Measurements from ENCODE around the gene PTMA. TPM values are rescaled to one million over a fixed set of nuclear protein-coding genes. Genes with fewer than 3 reads are reported as not detected.

Gene PTMA
- total RNA-seq, 1 experiment from 2014 or later, result 1,708 TPM

DNA sequence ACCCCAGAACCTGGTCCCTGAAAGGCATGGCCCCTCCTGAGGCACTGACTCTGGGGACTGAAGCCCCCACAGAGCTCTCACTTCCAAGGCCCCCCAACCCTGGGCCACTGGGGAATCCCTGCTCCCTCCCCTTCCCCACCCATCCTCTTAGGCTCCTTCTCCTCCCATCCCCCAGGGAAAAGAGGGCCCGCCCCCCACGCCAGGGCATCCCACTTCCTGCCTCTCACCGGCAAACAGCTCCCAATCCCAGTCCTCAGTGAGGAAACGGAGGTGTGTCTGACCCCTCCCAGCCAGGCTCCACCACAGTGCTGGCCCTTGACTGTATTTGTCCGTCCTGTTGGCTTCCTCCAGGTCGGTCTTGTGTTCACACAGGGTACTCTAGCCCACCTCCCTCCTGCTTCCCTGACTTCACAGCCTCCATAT is 35.0 kb upstream of the PTMA start:
- TF ChIP-seq EZH2 (IDR thresholded peaks at IDR 0.05; ENCODE audit: borderline replicate concordance, low read depth, low read length, poor library complexity, severe bottlenecking) (no peak), CTCF (conservative IDR thresholded peaks at IDR 0.05; ENCODE audit: low read depth, low read length) (no peak)
- Histone ChIP-seq H3K4me3 (ENCODE audit: low read depth, low read length, poor library complexity, severe bottlenecking) (no peak overlapping the region), H3K27me3 (replicated peaks; ENCODE audit: insufficient read depth, low read depth, low read length, poor library complexity) (no peaks in the 10 kb centered on the region), H3K4me1 (ENCODE audit: insufficient read depth, low read length, poor library complexity, severe bottlenecking) (peaks cover 14% of the 10 kb centered on the region), H3K27ac (ENCODE audit: low read depth, low read length, poor library complexity, severe bottlenecking) (no peak overlapping the region), H3K36me3 (ENCODE audit: insufficient read depth, low read length, poor library complexity, severe bottlenecking) (no peaks in the 10 kb centered on the region), H3K9me3 (ENCODE audit: low read depth, low read length, poor library complexity, severe bottlenecking) (no peaks in the 10 kb centered on the region)
- ChIA-PET CTCF (no interaction called here), POLR2A (ENCODE audit: low non-redundant PET) (interaction anchor here (0.6 kb wide), 1 partner anchor 41 kb away, joined by 9 read pairs; no protein-coding TSS in a partner anchor)
- no peak for DNase-seq (ENCODE audit: low spot score)
- intact Hi-C loops (cut with micrococcal nuclease; ENCODE audit: unreplicated experiment), result loop anchor here (10.0 kb wide), 1 partner anchor 111 kb away; the partner anchor contains the start of genes COPS7B and PDE6D
- BruUV-seq (replicated peaks), result no TSS peak

DNA sequence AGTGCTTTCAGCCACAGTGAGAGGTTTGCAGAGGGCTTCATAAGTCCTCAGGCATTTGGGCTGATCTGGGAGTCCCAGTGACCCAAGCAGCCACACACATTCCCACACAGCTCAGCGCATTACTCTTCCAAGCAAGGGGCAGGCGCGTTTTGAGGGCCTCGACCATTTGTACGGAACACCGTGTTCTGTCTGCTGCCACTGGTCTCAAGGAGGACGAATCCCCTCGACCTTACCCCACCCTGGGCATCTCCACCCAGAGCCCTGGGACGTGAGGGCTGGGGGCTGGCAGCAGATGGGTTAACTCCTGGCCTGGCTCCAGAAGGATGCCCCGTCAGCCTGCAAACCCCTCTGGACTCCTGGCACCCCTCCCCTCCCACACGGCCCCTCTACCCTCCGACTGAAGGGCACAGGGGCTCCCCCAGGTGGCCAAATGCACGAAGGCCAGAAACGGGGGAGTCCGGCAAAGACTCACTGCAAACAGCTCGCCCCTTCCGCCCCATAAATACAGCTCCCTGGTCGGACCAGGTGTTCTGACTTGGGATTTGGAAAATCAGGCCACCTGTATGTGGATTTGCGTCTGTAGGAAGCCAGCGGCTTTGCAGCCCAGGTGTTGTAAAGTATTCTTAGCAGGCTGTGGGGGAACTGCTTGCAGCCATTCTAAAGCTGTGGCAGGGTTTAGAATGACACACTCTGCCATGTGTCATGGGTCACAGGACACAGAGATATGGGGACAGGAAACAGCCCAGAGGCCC is 33.6 kb upstream of the PTMA start:
- peak; percentile 75 for DNase-seq (ENCODE audit: low spot score)
- Histone ChIP-seq H3K4me1 (ENCODE audit: insufficient read depth, low read length, poor library complexity, severe bottlenecking) (peaks cover 14% of the 10 kb centered on the region), H3K27ac (ENCODE audit: low read depth, low read length, poor library complexity, severe bottlenecking) (no peak overlapping the region), H3K27me3 (replicated peaks; ENCODE audit: insufficient read depth, low read depth, low read length, poor library complexity) (no peaks in the 10 kb centered on the region), H3K9me3 (ENCODE audit: low read depth, low read length, poor library complexity, severe bottlenecking) (no peaks in the 10 kb centered on the region), H3K36me3 (ENCODE audit: insufficient read depth, low read length, poor library complexity, severe bottlenecking) (no peaks in the 10 kb centered on the region), H3K4me3 (ENCODE audit: low read depth, low read length, poor library complexity, severe bottlenecking) (no peak overlapping the region)
- BruUV-seq (replicated peaks), result no TSS peak
- ChIA-PET CTCF (interaction anchor here (0.6 to 1.0 kb wide), 6 partner anchors 60 to 124 kb away, joined by 3 to 11 read pairs (median 4); no protein-coding TSS in a partner anchor), POLR2A (ENCODE audit: low non-redundant PET) (no interaction called here)
- intact Hi-C loops (cut with micrococcal nuclease; ENCODE audit: unreplicated experiment), result loop anchor here (1.0 to 10.0 kb wide), 2 partner anchors 62 to 110 kb away; partner anchors contain the start of genes COPS7B and PDE6D
- TF ChIP-seq EZH2 (IDR thresholded peaks at IDR 0.05; ENCODE audit: borderline replicate concordance, low read depth, low read length, poor library complexity, severe bottlenecking), result no peak
- TF ChIP-seq CTCF (conservative IDR thresholded peaks at IDR 0.05; ENCODE audit: low read depth, low read length), result peak; percentile 89

- Histone ChIP-seq H3K27ac (ENCODE audit: low read depth, low read length, poor library complexity, severe bottlenecking) (no peak overlapping the region), H3K4me1 (ENCODE audit: insufficient read depth, low read length, poor library complexity, severe bottlenecking) (peaks cover 14% of the 10 kb centered on the region), H3K27me3 (replicated peaks; ENCODE audit: insufficient read depth, low read depth, low read length, poor library complexity) (no peaks in the 10 kb centered on the region), H3K9me3 (ENCODE audit: low read depth, low read length, poor library complexity, severe bottlenecking) (no peaks in the 10 kb centered on the region), H3K4me3 (ENCODE audit: low read depth, low read length, poor library complexity, severe bottlenecking) (no peak overlapping the region), H3K36me3 (ENCODE audit: insufficient read depth, low read length, poor library complexity, severe bottlenecking) (no peaks in the 10 kb centered on the region)
- CTCF ChIA-PET, result no interaction called here
- intact Hi-C loops (cut with micrococcal nuclease; ENCODE audit: unreplicated experiment), result loop anchor here (10.0 kb wide), 1 partner anchor 109 kb away; the partner anchor contains the start of genes COPS7B and PDE6D
- no peak for DNase-seq (ENCODE audit: low spot score)
- TF ChIP-seq CTCF (conservative IDR thresholded peaks at IDR 0.05; ENCODE audit: low read depth, low read length), result no peak
- no peak for TF ChIP-seq EZH2 (IDR thresholded peaks at IDR 0.05; ENCODE audit: borderline replicate concordance, low read depth, low read length, poor library complexity, severe bottlenecking)
- POLR2A ChIA-PET (ENCODE audit: low non-redundant PET), result no interaction called here
- no TSS peak for BruUV-seq (replicated peaks)
Measured at GRCh38 chr2:231676243-231676642, 32.1 kb upstream of the PTMA start.

Measured in A673 (cell line).